GM19455 (cell line): ENCODE results near the gene BDH2.

Experiments used
- ATAC-seq: cut with Tn5 transposase; IDR thresholded peaks from one replicate; pipeline ENCODE4 v1.9.1; 2021; ENCODE audit not compliant: unreplicated experiment

BDH2 gene

GRCh38 chr4:103085555-103086196 is 14.0 kb downstream of the BDH2 start:
- ATAC-seq: no peak

GRCh38 chr4:103079621-103080020 is 20.0 kb downstream of the BDH2 start:
- no peak for ATAC-seq

GRCh38 chr4:103076747-103077347 is 22.8 kb downstream of the BDH2 start, which contains the start of gene SLC9B2:
SLC9B2 (minus strand) TSS chr4:103076761; CDS start chr4:103067550, 9,211 bp downstream.
- peak; percentile 54 for ATAC-seq

- ATAC-seq: peak; percentile 62
Observed at GRCh38 chr4:103075894-103076746, 23.5 kb downstream of the BDH2 start.

- peak; percentile 1 for ATAC-seq
Observed at GRCh38 chr4:103075435-103075893, 24.2 kb downstream of the BDH2 start.

GRCh38 chr4:103074744-103075434 is 24.7 kb downstream of the BDH2 start:
- no peak for ATAC-seq

GRCh38 chr4:103073792-103074438 is 25.7 kb downstream of the BDH2 start:
- ATAC-seq: no peak

- no peak for ATAC-seq
Observed at GRCh38 chr4:103067841-103068547, 31.6 kb downstream of the BDH2 start.

- no peak for ATAC-seq
Observed at GRCh38 chr4:103060453-103061148, 39.0 kb downstream of the BDH2 start.

- no peak for ATAC-seq
Observed at GRCh38 chr4:103054030-103054429, 45.6 kb downstream of the BDH2 start.

- ATAC-seq: no peak
Observed at GRCh38 chr4:103052779-103053178, 46.9 kb downstream of the BDH2 start.

- ATAC-seq: no peak
Observed at GRCh38 chr4:103052145-103052544, 47.5 kb downstream of the BDH2 start.

GRCh38 chr4:103050736-103051436 is 48.7 kb downstream of the BDH2 start:
- ATAC-seq: no peak

- peak; percentile 98 for ATAC-seq
Observed at GRCh38 chr4:103046416-103047290, 53.0 kb downstream of the BDH2 start.

- no peak for ATAC-seq
Observed at GRCh38 chr4:103044183-103044582, 55.5 kb downstream of the BDH2 start.

- no peak for ATAC-seq
Observed at GRCh38 chr4:103036169-103036568, 63.5 kb downstream of the BDH2 start.

- ATAC-seq: peak; percentile 66
Observed at GRCh38 chr4:103032574-103032973, 67.1 kb downstream of the BDH2 start.

- ATAC-seq: no peak
Observed at GRCh38 chr4:103030791-103031190, 68.8 kb downstream of the BDH2 start.
